Measurements from ENCODE around the gene LILRB4. TPM values are rescaled to one million over a fixed set of nuclear protein-coding genes. Genes with fewer than 3 reads are reported as not detected.

Gene LILRB4
- total RNA-seq: not detected in 2 replicates

GRCh38 chr19:54662730-54663129 lies at the start of gene LILRB4:
Gene LILRB4 (plus strand): TSS chr19:54662985. CDS start chr19:54663034, 49 bp downstream.

GRCh38 chr19:54630262-54630661 lies 32.5 kb upstream of the LILRB4 start, which contains the start of gene LILRB1:
Gene LILRB1 (plus strand): TSS chr19:54630484. CDS start chr19:54631074, 590 bp downstream.

Other genes starting within 250 kb of the LILRB4 start
- gene TTYH1, start 247.5 kb upstream of the LILRB4 start, total RNA-seq: not detected in 2 replicates
- 25.3 and 30.3 TPM in 2 replicates for gene LENG8, start 213.8 kb upstream of the LILRB4 start, total RNA-seq
- gene LENG9, start 199.2 kb upstream of the LILRB4 start, total RNA-seq: 8.3 and 9.4 TPM in 2 replicates
- gene CDC42EP5, start 189.7 kb upstream of the LILRB4 start, total RNA-seq: 75.9 and 77.8 TPM in 2 replicates
- gene LAIR2, start 160.2 kb upstream of the LILRB4 start, total RNA-seq: not detected in 2 replicates
- gene LILRA2, start 89.2 kb upstream of the LILRB4 start, total RNA-seq: not detected in 2 replicates
- gene LILRA1, start 69.4 kb upstream of the LILRB4 start, total RNA-seq: not detected in 2 replicates
- not detected in 2 replicates for gene LILRB1, start 32.5 kb upstream of the LILRB4 start, total RNA-seq
- not detected in 2 replicates for gene KIR3DL3, start 61.5 kb downstream of the LILRB4 start, total RNA-seq
- not detected in 2 replicates for gene KIR2DL3, start 75.5 kb downstream of the LILRB4 start, total RNA-seq
- gene KIR2DL1, start 106.8 kb downstream of the LILRB4 start, total RNA-seq: not detected in 2 replicates
- not detected in 2 replicates for gene KIR2DL4, start 140.6 kb downstream of the LILRB4 start, total RNA-seq
- not detected in 2 replicates for gene KIR3DL1, start 153.5 kb downstream of the LILRB4 start, total RNA-seq
- not detected in 2 replicates for gene KIR2DS4, start 169.7 kb downstream of the LILRB4 start, total RNA-seq
- gene KIR3DL2, start 187.5 kb downstream of the LILRB4 start, total RNA-seq: not detected in 2 replicates
- gene FCAR, start 211.2 kb downstream of the LILRB4 start, total RNA-seq: not detected in 2 replicates
- not detected in 2 replicates for gene NCR1, start 243.2 kb downstream of the LILRB4 start, total RNA-seq

Measured in cardiac ventricle fibroblast (primary cell).